HG03064 (cell line): ENCODE measurements around the gene CSNK1A1.

ENCODE experiments used
- ATAC-seq: cut with Tn5 transposase; IDR thresholded peaks from one replicate; pipeline ENCODE4 v1.9.1; 2021; ENCODE audit warnings: low read depth; ENCODE audit not compliant: unreplicated experiment

The CSNK1A1 gene

GRCh38 chr5:149575131-149575530 lies 23.9 kb upstream of the CSNK1A1 start:
- ATAC-seq: no peak

GRCh38 chr5:149572576-149573231 lies 21.5 kb upstream of the CSNK1A1 start:
- ATAC-seq: no peak

GRCh38 chr5:149572170-149572569 lies 20.9 kb upstream of the CSNK1A1 start:
- ATAC-seq: no peak

GRCh38 chr5:149567226-149567625 lies 16.0 kb upstream of the CSNK1A1 start:
- ATAC-seq: no peak

- ATAC-seq: peak; percentile 93
Observed at GRCh38 chr5:149564542-149565140, 13.4 kb upstream of the CSNK1A1 start.

GRCh38 chr5:149563466-149563865 lies 12.2 kb upstream of the CSNK1A1 start:
- ATAC-seq: no peak

- no peak for ATAC-seq
Observed at GRCh38 chr5:149561848-149562247, 10.6 kb upstream of the CSNK1A1 start.

GRCh38 chr5:149559706-149560105 lies 8.5 kb upstream of the CSNK1A1 start:
- no peak for ATAC-seq

- ATAC-seq: no peak
Observed at GRCh38 chr5:149552553-149553160, 1.4 kb upstream of the CSNK1A1 start.

GRCh38 chr5:149552038-149552494 lies 827 bp upstream of the CSNK1A1 start:
- ATAC-seq: no peak

GRCh38 chr5:149550594-149551226 lies 529 bp downstream of the CSNK1A1 start:
- ATAC-seq: peak; percentile 6

- no peak for ATAC-seq
Observed at GRCh38 chr5:149550268-149550583, 1.0 kb downstream of the CSNK1A1 start.

- ATAC-seq: no peak
Observed at GRCh38 chr5:149549461-149550267, 1.6 kb downstream of the CSNK1A1 start.

GRCh38 chr5:149546974-149547373 lies 4.3 kb downstream of the CSNK1A1 start:
- ATAC-seq: no peak

- no peak for ATAC-seq
Observed at GRCh38 chr5:149545327-149545726, 5.9 kb downstream of the CSNK1A1 start.

- ATAC-seq: no peak
Observed at GRCh38 chr5:149544028-149544420, 7.2 kb downstream of the CSNK1A1 start.

GRCh38 chr5:149543361-149544027 lies 7.7 kb downstream of the CSNK1A1 start:
- ATAC-seq: no peak

- no peak for ATAC-seq
Observed at GRCh38 chr5:149541893-149542292, 9.3 kb downstream of the CSNK1A1 start.

GRCh38 chr5:149540089-149540488 lies 11.2 kb downstream of the CSNK1A1 start:
- no peak for ATAC-seq

GRCh38 chr5:149537374-149537975 lies 13.8 kb downstream of the CSNK1A1 start:
- ATAC-seq: no peak
